ENCODE measurements around the gene RBM20.
A peak's percentile ranks its signal among the peaks of the same experiment; 100 is the strongest.

GRCh38 chr10:110771486-110771885, 127.3 kb downstream of the RBM20 start:
- TF ChIP-seq EP300 (IDR thresholded peaks at IDR 0.05): no peak
- no peak for TF ChIP-seq JUN (IDR thresholded peaks at IDR 0.05)
- no peak for TF ChIP-seq CTCF (IDR thresholded peaks at IDR 0.05)
- peak; percentile 85 for TF ChIP-seq ZFP36 (IDR thresholded peaks at IDR 0.05; ENCODE audit: borderline replicate concordance, partially characterized antibody)
- TF ChIP-seq RCOR1 (IDR thresholded peaks at IDR 0.05; ENCODE audit: low read depth, low read length): no peak

Measured in A549 (cell line).